Karpas-422 (cell line): Measurements from ENCODE around the gene TRIP6. TPM values are rescaled to one million over a fixed set of nuclear protein-coding genes. Genes with fewer than 3 reads are reported as not detected.
"Not testable (repeated sequence)": the region's sequence is repeated elsewhere in the genome, so short reads cannot be mapped to it uniquely, and the experiment has no call there.

Experiments
- DNase-seq: peaks from one replicate; pipeline ENCODE4 v3.0.0-alpha.2; 2015
- H2AFZ ChIP-seq: fragments of 200-600 bp; sonication (generic); 2 replicates; pipeline ENCODE4 v1.6.1; 2014; ENCODE audit warnings: antibody characterized with exemption, low read length, mixed read lengths
- H3K27ac ChIP-seq: fragments of 200-600 bp; sonication (generic); 2 replicates; pipeline ENCODE4 v1.5.1; 2014; ENCODE audit warnings: mild to moderate bottlenecking, low read length, moderate library complexity
- H3K27me3 ChIP-seq: fragments of 200-600 bp; sonication (generic); 2 replicates; pipeline ENCODE4 v1.6.1; 2014; ENCODE audit warnings: low read length, mixed read lengths
- H3K36me3 ChIP-seq: fragments of 200-600 bp; sonication (generic); 2 replicates; pipeline ENCODE4 v1.6.1; 2014; ENCODE audit warnings: low read length, mixed read lengths; ENCODE audit not compliant: insufficient read depth
- H3K4me1 ChIP-seq: fragments of 200-600 bp; sonication (generic); 2 replicates; pipeline ENCODE4 v1.6.1; 2014; ENCODE audit warnings: mild to moderate bottlenecking, low read length, mixed read lengths
- H3K4me2 ChIP-seq: fragments of 200-600 bp; sonication (generic); 2 replicates; pipeline ENCODE4 v1.6.1; 2014; ENCODE audit warnings: low read length, low read depth, mild to moderate bottlenecking; ENCODE audit not compliant: poor library complexity, severe bottlenecking
- H3K4me3 ChIP-seq: fragments of 200-600 bp; sonication (generic); 2 replicates; pipeline ENCODE4 v1.5.1; 2014; ENCODE audit warnings: mild to moderate bottlenecking, antibody characterized with exemption, low read length, mixed read lengths
- H3K79me2 ChIP-seq: fragments of 200-600 bp; sonication (generic); 2 replicates; pipeline ENCODE4 v1.6.1; 2014; ENCODE audit warnings: mild to moderate bottlenecking, low read length, mixed read lengths
- H3K9ac ChIP-seq: fragments of 200-600 bp; sonication (generic); 2 replicates; pipeline ENCODE4 v1.6.0; 2014; ENCODE audit warnings: low read length
- H3K9me2 ChIP-seq: fragments of 200-600 bp; sonication (generic), shearing (Covaris generic); replicated peaks from 2 replicates; pipeline ENCODE4 v1.6.0; 2014; ENCODE audit warnings: mild to moderate bottlenecking, low read length, moderate library complexity; ENCODE audit not compliant: insufficient read depth
- H3K9me3 ChIP-seq: fragments of 300-700, 200-600 bp; sonication (generic); 2 replicates; pipeline ENCODE4 v1.6.1; 2014; ENCODE audit warnings: low read length, mixed read lengths
- H4K20me1 ChIP-seq: fragments of 200-600 bp; sonication (generic); 2 replicates; pipeline ENCODE4 v1.6.1; 2014; ENCODE audit warnings: mild to moderate bottlenecking, antibody characterized with exemption, low read length, low read depth; ENCODE audit not compliant: insufficient read depth
- total RNA-seq: library from RNA; depleted of rRNA; stranded (reverse); fragments of >200 nt; shearing (Covaris generic); gene quantifications from 2 replicates; pipeline ENCODE4 v1.2.3, GENCODE V29; 2014; ENCODE audit warnings: low replicate concordance

Gene TRIP6
- total RNA-seq, 1 experiment from 2014 or later: 19.5 TPM

GRCh38 chr7:100899432-100899831 is 32.2 kb downstream of the TRIP6 start:
- Histone ChIP-seq H3K27ac (no peak overlapping the region), H3K36me3 (no peaks in the 10 kb centered on the region), H3K4me3 (no peak overlapping the region), H3K9ac (no peak overlapping the region), H3K4me1 (peaks cover 7% of the 10 kb centered on the region; the same call in 1 of the 2 replicates), H3K9me3 (no peaks in the 10 kb centered on the region), H3K9me2 (no peaks in the 10 kb centered on the region), H3K27me3 (no peaks in the 10 kb centered on the region), H3K79me2 (no peaks in the 10 kb centered on the region), H2AFZ (no peak overlapping the region), H3K4me2 (no peak overlapping the region), H4K20me1 (no peaks in the 10 kb centered on the region)
- DNase-seq: no peak

- H3K36me3 ChIP-seq: no peaks in the 10 kb centered on the region
- no peaks in the 10 kb centered on the region for H4K20me1 ChIP-seq
- H3K79me2 ChIP-seq: no peaks in the 10 kb centered on the region
- H3K27me3 ChIP-seq: no peaks in the 10 kb centered on the region
- H3K9ac ChIP-seq: no peak overlapping the region
- no peaks in the 10 kb centered on the region for H3K9me3 ChIP-seq
- H2AFZ ChIP-seq: no peak overlapping the region
- no peak overlapping the region for H3K4me3 ChIP-seq
- no peak overlapping the region for H3K27ac ChIP-seq
- H3K4me1 ChIP-seq: no peaks in the 10 kb centered on the region
- no peaks in the 10 kb centered on the region for H3K9me2 ChIP-seq
- no peak for DNase-seq
- no peak overlapping the region for H3K4me2 ChIP-seq
These were observed 33.8 kb downstream of the TRIP6 start for GRCh38 chr7:100900978-100901377.

- H3K36me3 ChIP-seq: no peaks in the 10 kb centered on the region
- H3K27me3 ChIP-seq: no peaks in the 10 kb centered on the region
- no peak overlapping the region for H3K4me3 ChIP-seq
- no peaks in the 10 kb centered on the region for H3K9me3 ChIP-seq
- H3K9ac ChIP-seq: no peak overlapping the region
- DNase-seq: no peak
- no peaks in the 10 kb centered on the region for H3K9me2 ChIP-seq
- no peak overlapping the region for H3K27ac ChIP-seq
- H3K4me2 ChIP-seq: no peak overlapping the region
- H3K79me2 ChIP-seq: no peaks in the 10 kb centered on the region
- no peak overlapping the region for H2AFZ ChIP-seq
- H4K20me1 ChIP-seq: no peaks in the 10 kb centered on the region
- no peaks in the 10 kb centered on the region for H3K4me1 ChIP-seq
These were observed 34.7 kb downstream of the TRIP6 start for GRCh38 chr7:100901921-100902332.

GRCh38 chr7:100902638-100903037 is 35.5 kb downstream of the TRIP6 start:
- H3K27me3 ChIP-seq: no peaks in the 10 kb centered on the region
- no peaks in the 10 kb centered on the region for H3K4me1 ChIP-seq
- H4K20me1 ChIP-seq: no peaks in the 10 kb centered on the region
- H3K79me2 ChIP-seq: no peaks in the 10 kb centered on the region
- no peak overlapping the region for H3K4me2 ChIP-seq
- no peak overlapping the region for H3K4me3 ChIP-seq
- no peak overlapping the region for H3K27ac ChIP-seq
- no peaks in the 10 kb centered on the region for H3K9me2 ChIP-seq
- no peak overlapping the region for H3K9ac ChIP-seq
- no peak overlapping the region for H2AFZ ChIP-seq
- H3K36me3 ChIP-seq: no peaks in the 10 kb centered on the region
- no peak for DNase-seq
- H3K9me3 ChIP-seq: no peaks in the 10 kb centered on the region

- Histone ChIP-seq H3K79me2 (no peaks in the 10 kb centered on the region), H3K4me3 (no peak overlapping the region), H3K9ac (no peak overlapping the region)
These were observed 41.3 kb downstream of the TRIP6 start for GRCh38 chr7:100908512-100908911.

GRCh38 chr7:100910443-100910842 is 43.3 kb downstream of the TRIP6 start:
- H2AFZ ChIP-seq, H3K27ac ChIP-seq, H3K9ac ChIP-seq, DNase-seq, H3K36me3 ChIP-seq, H3K9me2 ChIP-seq, H3K27me3 ChIP-seq, H3K4me3 ChIP-seq, H3K9me3 ChIP-seq, H3K4me2 ChIP-seq, H3K4me1 ChIP-seq, H3K79me2 ChIP-seq, H4K20me1 ChIP-seq: not testable (repeated sequence)

More at GRCh38 chr7:100908512-100908911, 41.3 kb downstream of the TRIP6 start:
- Histone ChIP-seq H3K4me1 (no peaks in the 10 kb centered on the region), H3K9me3 (no peaks in the 10 kb centered on the region), H3K27me3 (no peaks in the 10 kb centered on the region; the same call in 1 of the 2 replicates), H3K27ac (no peak overlapping the region), H4K20me1 (no peaks in the 10 kb centered on the region), H3K36me3 (no peaks in the 10 kb centered on the region), H2AFZ (no peak overlapping the region), H3K4me2 (no peak overlapping the region), H3K9me2 (no peaks in the 10 kb centered on the region)
- DNase-seq: no peak

- Histone ChIP-seq H3K4me3 (no peak overlapping the region), H3K9me2 (no peaks in the 10 kb centered on the region), H3K4me1 (no peaks in the 10 kb centered on the region), H3K9ac (no peak overlapping the region), H4K20me1 (no peaks in the 10 kb centered on the region), H3K27ac (no peak overlapping the region), H3K9me3 (no peaks in the 10 kb centered on the region), H2AFZ (no peak overlapping the region), H3K27me3 (no peaks in the 10 kb centered on the region; the same call in 1 of the 2 replicates), H3K79me2 (no peaks in the 10 kb centered on the region), H3K4me2 (no peak overlapping the region), H3K36me3 (no peaks in the 10 kb centered on the region)
- no peak for DNase-seq
These were observed 44.3 kb downstream of the TRIP6 start for GRCh38 chr7:100911484-100911883.

GRCh38 chr7:100914208-100914878 is 47.2 kb downstream of the TRIP6 start:
- Histone ChIP-seq H3K27ac (no peak overlapping the region), H3K9me3 (no peaks in the 10 kb centered on the region), H4K20me1 (no peaks in the 10 kb centered on the region), H3K4me1 (no peaks in the 10 kb centered on the region), H2AFZ (no peak overlapping the region), H3K9ac (no peak overlapping the region), H3K4me2 (no peak overlapping the region), H3K27me3 (no peaks in the 10 kb centered on the region), H3K36me3 (no peaks in the 10 kb centered on the region), H3K9me2 (no peaks in the 10 kb centered on the region), H3K4me3 (no peak overlapping the region), H3K79me2 (no peaks in the 10 kb centered on the region)
- DNase-seq: no peak
